H1 (cell line): ENCODE results near the gene TGM2.

ENCODE experiments used
- CTCF ChIP-seq, 3 experiments: IDR thresholded peaks; 1 replicate in 2 of 3; 2 replicates in 1 of 3; pipeline versions ENCODE4 v1.5.1 to v1.6.1; 2011; ENCODE audit warnings: low read length in 3 of 3, mild to moderate bottlenecking in 3 of 3, inconsistent platforms in 2 of 3, low read depth in 1 of 3, moderate library complexity in 1 of 3; ENCODE audit not compliant: insufficient read depth in 1 of 3; ENCODE audit errors: control extremely low read depth in 1 of 3
- EP300 ChIP-seq, 2 experiments: IDR thresholded peaks; 1 replicate in 1 of 2; 2 replicates in 1 of 2; pipeline ENCODE4 v1.6.1; 2011 to 2012; ENCODE audit warnings: low read depth in 2 of 2, low read length in 2 of 2, mild to moderate bottlenecking in 2 of 2, borderline replicate concordance in 1 of 2, inconsistent platforms in 1 of 2, moderate library complexity in 1 of 2
- EZH2 ChIP-seq: fragments of 200-600 bp; sonication (generic); IDR thresholded peaks from 2 replicates; pipeline ENCODE4 v1.7.1; 2012; ENCODE audit warnings: low read depth, mild to moderate bottlenecking, moderate library complexity, low read length, inconsistent platforms; ENCODE audit not compliant: severe bottlenecking
- MAFK ChIP-seq: IDR thresholded peaks from 2 replicates; pipeline ENCODE4 v1.6.1; 2012; ENCODE audit warnings: low read depth, mild to moderate bottlenecking, improper control_type of control experiment, low read length
- MAX ChIP-seq: IDR thresholded peaks from 2 replicates; pipeline ENCODE4 v1.6.1; 2012; ENCODE audit warnings: inconsistent platforms
- PHF8 ChIP-seq: fragments of 200-600 bp; sonication (generic); conservative IDR thresholded peaks from 2 replicates; pipeline ENCODE4 v1.7.1; 2012; ENCODE audit warnings: low read depth, mild to moderate bottlenecking, inconsistent platforms, low read length, moderate library complexity
- POLR2A ChIP-seq, 2 experiments: IDR thresholded peaks; 1 replicate in 1 of 2; 2 replicates in 1 of 2; pipeline ENCODE4 v1.6.1; 2011; ENCODE audit warnings: low read depth in 2 of 2, low read length in 2 of 2, mild to moderate bottlenecking in 2 of 2; ENCODE audit errors: control extremely low read depth in 1 of 2
- RAD21 ChIP-seq, 2 experiments: IDR thresholded peaks in 1 of 2; conservative IDR thresholded peaks in 1 of 2; 2 replicates each; pipeline ENCODE4 v1.6.1; 2011; ENCODE audit warnings: low read depth in 2 of 2, low read length in 2 of 2, improper control_type of control experiment in 1 of 2, inconsistent platforms in 1 of 2, mild to moderate bottlenecking in 1 of 2, moderate library complexity in 1 of 2
- RNF2 ChIP-seq: fragments of 200-900, 300-1000 bp; sonication (generic); IDR thresholded peaks from 2 replicates; pipeline ENCODE4 v1.7.1; 2016; ENCODE audit warnings: borderline replicate concordance, low read depth, mild to moderate bottlenecking, antibody characterized with exemption, low read length; ENCODE audit not compliant: poor library complexity, severe bottlenecking; ENCODE audit errors: missing control alignments
- SIRT6 ChIP-seq: IDR thresholded peaks from one replicate; pipeline ENCODE4 v1.7.1; 2012; ENCODE audit warnings: low read length, inconsistent platforms
- SUZ12 ChIP-seq: fragments of 200-600 bp; sonication (generic); IDR thresholded peaks from 2 replicates; pipeline ENCODE4 v1.6.1; 2012; ENCODE audit warnings: mild to moderate bottlenecking, inconsistent platforms, low read length, moderate library complexity, mixed read lengths
- TEAD4 ChIP-seq: IDR thresholded peaks from 2 replicates; pipeline ENCODE4 v1.6.1; 2012; ENCODE audit warnings: low read depth, low read length, inconsistent platforms, mixed read lengths
- YY1 ChIP-seq: IDR thresholded peaks from 2 replicates; pipeline ENCODE4 v1.6.1; 2011; ENCODE audit warnings: low read depth, mild to moderate bottlenecking, low read length
- ZNF274 ChIP-seq: IDR thresholded peaks from 2 replicates; pipeline ENCODE4 v1.7.0; 2012; ENCODE audit warnings: low read length, borderline replicate concordance; ENCODE audit errors: extremely low read depth

- TF ChIP-seq POLR2A (IDR thresholded peaks at IDR 0.05; ENCODE audit: control extremely low read depth in 1 of 2, low read depth in 2 of 2, low read length in 2 of 2) (no peak), RAD21 (IDR thresholded peaks at IDR 0.05 in 1 of 2, conservative IDR thresholded peaks at IDR 0.05 in 1 of 2; ENCODE audit: low read depth in 2 of 2, low read length in 2 of 2) (no peak), CTCF (IDR thresholded peaks at IDR 0.05; ENCODE audit: control extremely low read depth in 1 of 3, insufficient read depth in 1 of 3, low read depth in 1 of 3, low read length in 3 of 3) (no peak), PHF8 (no peak), EP300 (IDR thresholded peaks at IDR 0.05; ENCODE audit: borderline replicate concordance in 1 of 2, low read depth in 2 of 2, low read length in 2 of 2) (no peak), MAFK (no peak), RNF2 (no peak), YY1 (no peak), SUZ12 (no peak), TEAD4 (no peak), EZH2 (no peak), ZNF274 (no peak), SIRT6 (no peak), MAX (no peak)
Measured at GRCh38 chr20:38177201-38177600, 12.1 kb upstream of the TGM2 start.
